Breast epithelium (tissue), 4 donors: ENCODE measurements around the gene PTTG1IP. TPM values are rescaled to one million over a fixed set of nuclear protein-coding genes. Genes with fewer than 3 reads are reported as not detected.
A peak's percentile ranks its signal among the peaks of the same experiment; 100 is the strongest.

Experiments used
- DNase-seq, 2 donors: peaks; one replicate each; pipeline ENCODE4 v3.0.0-alpha.2; 2019; ENCODE audit warnings: low spot score in 2 of 2
- H3K27ac ChIP-seq, 2 donors: fragments of 200-600 bp; sonication (generic) in 1 of 2; one replicate each; pipeline ENCODE4 v1.5.1; 2016 to 2019; ENCODE audit warnings: mild to moderate bottlenecking in 1 of 2
- H3K27me3 ChIP-seq, 2 donors: fragments of 200-600 bp; sonication (generic) in 1 of 2; one replicate each; pipeline versions ENCODE4 v1.5.1 to v1.6.0; 2017 to 2019; ENCODE audit warnings: control low read depth in 1 of 2, mild to moderate bottlenecking in 1 of 2
- H3K36me3 ChIP-seq: fragments of 200-600 bp; one replicate; pipeline ENCODE4 v1.5.1; 2019
- H3K4me1 ChIP-seq, 2 donors: fragments of 200-600 bp; sonication (generic); one replicate each; pipeline ENCODE4 v1.5.1; 2016 to 2019; ENCODE audit warnings: control low read depth in 1 of 2
- H3K4me3 ChIP-seq, 3 donors: fragments of 200-600 bp; sonication (generic); 1 replicate in 2 of 3; 2 replicates in 1 of 3; pipeline ENCODE4 v1.5.1; 2016 to 2019; ENCODE audit warnings: mild to moderate bottlenecking in 3 of 3, moderate library complexity in 2 of 3
- H3K9me3 ChIP-seq, 2 donors: fragments of 200-600 bp; sonication (generic) in 1 of 2; one replicate each; pipeline ENCODE4 v1.5.1; 2016 to 2019; ENCODE audit warnings: control low read depth in 1 of 2
- POLR2A ChIP-seq: fragments of 450-650 bp; IDR thresholded peaks from one replicate; pipeline ENCODE4 v1.6.1; 2016; ENCODE audit warnings: antibody characterized with exemption, mild to moderate bottlenecking, moderate library complexity
- POLR2AphosphoS5 ChIP-seq, 3 donors: sonication (generic); formaldehyde crosslinking; IDR thresholded peaks; one replicate each; pipeline ENCODE4 v1.6.1; 2017; ENCODE audit warnings: antibody characterized with exemption in 3 of 3
- intact Hi-C: fragments of 100-400 bp; cut with DNase I; formaldehyde crosslinking; loops from one replicate; pipeline ENCODE4 v1.15.1; 2023; ENCODE audit warnings: low total_unique reads
- total RNA-seq, 3 donors: library from RNA; depleted of rRNA; stranded (reverse); fragments of >200 nt; gene quantifications; one replicate each; pipeline ENCODE4 v1.1.0, GENCODE V29; 2016
- TF ChIP-seq, protein P1 (sequence below), 3 donors: fragments of 450-650 bp; IDR thresholded peaks; one replicate each; pipeline ENCODE4 v1.5.1; 2016 to 2017; ENCODE audit warnings: antibody characterized with exemption in 3 of 3, mild to moderate bottlenecking in 3 of 3, moderate library complexity in 3 of 3

PTTG1IP gene
- total RNA-seq, 3 donors from 2014 or later: 187 to 351 (median 272) TPM

GRCh38 chr21:44872649-44873355 lies 688 bp downstream of the PTTG1IP start:
- H3K27me3 ChIP-seq: no peaks in the 10 kb centered on the region
- intact Hi-C loops: loop anchor here (5.0 kb wide), 1 partner anchor 71 kb away; the partner anchor contains the start of gene UBE2G2
- H3K9me3 ChIP-seq: no peaks in the 10 kb centered on the region
- DNase-seq: peak in 1 of 2 donors; percentile 45
- H3K4me1 ChIP-seq: peaks cover 19 to 35% of the 10 kb centered on the region in 2 donors
- TF ChIP-seq POLR2A: no peak
- TF ChIP-seq POLR2AphosphoS5 (IDR thresholded peaks at IDR 0.05): no peak
- TF ChIP-seq, protein P1, sequence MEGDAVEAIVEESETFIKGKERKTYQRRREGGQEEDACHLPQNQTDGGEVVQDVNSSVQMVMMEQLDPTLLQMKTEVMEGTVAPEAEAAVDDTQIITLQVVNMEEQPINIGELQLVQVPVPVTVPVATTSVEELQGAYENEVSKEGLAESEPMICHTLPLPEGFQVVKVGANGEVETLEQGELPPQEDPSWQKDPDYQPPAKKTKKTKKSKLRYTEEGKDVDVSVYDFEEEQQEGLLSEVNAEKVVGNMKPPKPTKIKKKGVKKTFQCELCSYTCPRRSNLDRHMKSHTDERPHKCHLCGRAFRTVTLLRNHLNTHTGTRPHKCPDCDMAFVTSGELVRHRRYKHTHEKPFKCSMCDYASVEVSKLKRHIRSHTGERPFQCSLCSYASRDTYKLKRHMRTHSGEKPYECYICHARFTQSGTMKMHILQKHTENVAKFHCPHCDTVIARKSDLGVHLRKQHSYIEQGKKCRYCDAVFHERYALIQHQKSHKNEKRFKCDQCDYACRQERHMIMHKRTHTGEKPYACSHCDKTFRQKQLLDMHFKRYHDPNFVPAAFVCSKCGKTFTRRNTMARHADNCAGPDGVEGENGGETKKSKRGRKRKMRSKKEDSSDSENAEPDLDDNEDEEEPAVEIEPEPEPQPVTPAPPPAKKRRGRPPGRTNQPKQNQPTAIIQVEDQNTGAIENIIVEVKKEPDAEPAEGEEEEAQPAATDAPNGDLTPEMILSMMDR (IDR thresholded peaks at IDR 0.05): no peak
- peak overlapping the region; percentile 87 to 95 (median 91) for H3K4me3 ChIP-seq
- no peaks in the 10 kb centered on the region for H3K36me3 ChIP-seq
- peak overlapping the region; percentile 91 for H3K27ac ChIP-seq

DNA sequence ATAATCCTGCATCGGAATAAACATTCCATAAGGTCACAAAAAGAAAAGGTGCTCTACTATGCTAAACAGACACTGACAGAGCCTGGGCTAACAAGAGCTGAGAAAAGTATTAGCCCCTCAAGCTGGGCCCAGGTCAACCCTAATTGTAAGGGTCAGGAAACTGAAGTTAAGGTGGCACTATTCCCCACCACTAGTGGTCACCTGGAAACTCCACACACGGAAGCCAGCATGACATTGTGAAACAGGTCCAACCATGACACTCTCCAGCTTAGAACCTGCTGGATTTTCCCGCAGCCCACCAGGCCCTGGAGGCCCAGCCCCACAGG lies 1.2 kb downstream of the PTTG1IP start:
- H3K27me3 ChIP-seq: no peaks in the 10 kb centered on the region
- intact Hi-C loops: loop anchor here (5.0 kb wide), 1 partner anchor 70 kb away; the partner anchor contains the start of gene UBE2G2
- no peak for DNase-seq
- peak overlapping the region; percentile 87 to 95 (median 91) for H3K4me3 ChIP-seq
- H3K36me3 ChIP-seq: no peaks in the 10 kb centered on the region
- TF ChIP-seq POLR2AphosphoS5 (IDR thresholded peaks at IDR 0.05): no peak
- TF ChIP-seq, protein P1 (IDR thresholded peaks at IDR 0.05): peak in 1 of 3 donors; percentile 28
- peaks cover 19 to 35% of the 10 kb centered on the region in 2 donors for H3K4me1 ChIP-seq
- peak overlapping the region; percentile 91 for H3K27ac ChIP-seq
- no peaks in the 10 kb centered on the region for H3K9me3 ChIP-seq

DNA sequence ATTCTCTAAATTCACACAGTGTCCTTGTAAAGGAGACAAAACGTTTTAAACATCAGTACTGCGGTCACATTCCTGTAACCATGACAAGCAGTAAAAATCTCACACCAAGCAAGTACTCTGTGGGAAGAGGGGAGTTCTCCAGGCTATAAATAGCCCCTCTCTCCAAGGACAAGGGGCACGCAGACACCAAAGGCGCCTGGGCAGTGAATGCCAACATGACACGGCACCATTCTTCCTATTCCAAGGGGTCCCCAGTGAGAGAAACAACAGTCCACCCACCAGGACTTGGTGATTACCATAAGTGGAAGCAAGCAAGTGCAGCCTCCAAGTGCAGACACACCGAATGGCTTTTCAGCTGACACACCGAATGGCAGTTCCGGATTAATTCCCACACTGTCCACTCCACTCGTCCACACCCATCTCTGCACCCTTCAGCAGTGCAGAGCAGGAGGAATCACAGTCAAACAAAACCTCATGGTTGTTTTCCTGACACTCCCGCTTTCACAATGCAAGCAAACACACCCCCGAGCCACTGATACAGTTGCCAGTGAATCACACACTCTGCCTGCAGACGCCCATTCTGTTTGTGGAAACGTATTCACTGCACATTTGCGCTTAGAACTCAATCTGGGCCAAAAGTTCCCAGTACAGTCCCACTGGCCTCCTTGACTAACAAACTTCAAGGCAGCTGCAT lies 1.8 kb downstream of the PTTG1IP start:
- H3K27ac ChIP-seq: peak overlapping the region; percentile 91
- intact Hi-C loops: loop anchor here (5.0 kb wide), 1 partner anchor 69 kb away; the partner anchor contains the start of gene UBE2G2
- no peak for DNase-seq
- H3K4me1 ChIP-seq: peaks cover 19 to 38% of the 10 kb centered on the region in 2 donors
- no peaks in the 10 kb centered on the region for H3K9me3 ChIP-seq
- H3K4me3 ChIP-seq: peak overlapping the region; percentile 87 to 95 (median 91)
- no peaks in the 10 kb centered on the region for H3K36me3 ChIP-seq
- H3K27me3 ChIP-seq: no peaks in the 10 kb centered on the region
- peak in 1 of 3 donors; percentile 40 for TF ChIP-seq POLR2AphosphoS5 (IDR thresholded peaks at IDR 0.05)
- no peak for TF ChIP-seq POLR2A

DNA sequence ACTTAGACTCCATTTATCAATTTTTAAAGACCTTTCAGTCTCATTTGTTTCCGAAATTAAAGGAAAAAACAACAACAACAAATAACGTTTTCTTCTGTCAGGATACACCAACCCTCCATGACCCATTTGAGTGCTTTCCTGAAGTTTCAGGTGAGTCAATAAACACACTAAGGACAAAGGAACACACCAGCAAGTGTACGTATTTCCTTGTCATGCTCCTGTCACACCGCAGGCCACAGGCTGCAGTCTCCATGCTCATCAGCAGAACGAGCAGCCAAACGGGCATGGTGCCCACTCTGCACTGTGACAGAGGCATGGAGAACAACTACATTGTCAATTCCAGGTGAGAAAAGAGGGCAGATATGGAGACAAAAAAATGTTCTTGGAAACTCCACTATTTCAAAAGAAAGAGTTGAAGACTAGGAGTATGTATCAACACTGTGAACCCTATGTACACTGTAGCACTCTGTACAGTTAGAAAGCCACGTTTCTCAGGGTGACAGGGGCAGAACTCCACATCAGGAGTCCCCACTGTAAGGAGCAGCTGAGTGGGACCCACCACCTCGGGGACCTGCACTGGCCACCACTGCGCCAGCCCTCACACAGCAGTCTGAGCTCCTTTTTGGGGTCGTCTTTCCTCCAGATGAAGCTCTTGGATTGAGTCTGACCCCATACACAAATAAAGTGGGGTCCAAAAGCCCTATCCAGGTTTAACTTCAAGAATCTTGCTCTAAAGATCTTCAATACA lies 2.6 kb downstream of the PTTG1IP start:
- intact Hi-C loops: loop anchor here (5.0 kb wide), 1 partner anchor 69 kb away; the partner anchor contains the start of gene UBE2G2
- Histone ChIP-seq H3K27me3 (no peaks in the 10 kb centered on the region), H3K9me3 (no peaks in the 10 kb centered on the region), H3K36me3 (no peaks in the 10 kb centered on the region), H3K27ac (peak overlapping the region; percentile 91), H3K4me3 (peak overlapping the region in 2 of 3 donors; percentile 15 to 87), H3K4me1 (peaks cover 19 to 41% of the 10 kb centered on the region in 2 donors)
- TF ChIP-seq POLR2A (no peak), POLR2AphosphoS5 (IDR thresholded peaks at IDR 0.05) (peak in 2 of 3 donors; percentile 48 to 56)
- peak; percentile 81 to 93 for DNase-seq

- DNase-seq: peak in 1 of 2 donors; percentile 76
- Histone ChIP-seq H3K36me3 (no peaks in the 10 kb centered on the region), H3K9me3 (no peaks in the 10 kb centered on the region), H3K27ac (peak overlapping the region; percentile 91), H3K4me3 (peak overlapping the region in 2 of 3 donors; percentile 15 to 87), H3K4me1 (peaks cover 19 to 49% of the 10 kb centered on the region in 2 donors), H3K27me3 (no peaks in the 10 kb centered on the region)
- intact Hi-C loops: loop anchor here (5.0 to 10.0 kb wide), 2 partner anchors 68 to 675 kb away; partner anchors contain the start of genes SLC19A1 and UBE2G2
- TF ChIP-seq, protein P1 (IDR thresholded peaks at IDR 0.05): no peak
- no peak for TF ChIP-seq POLR2A
- peak in 2 of 3 donors; percentile 27 to 68 for TF ChIP-seq POLR2AphosphoS5 (IDR thresholded peaks at IDR 0.05)
Measured at GRCh38 chr21:44869781-44870747, 3.4 kb downstream of the PTTG1IP start.
